ENCODE measurements around the gene GLRA1.

Gene GLRA1

DNA sequence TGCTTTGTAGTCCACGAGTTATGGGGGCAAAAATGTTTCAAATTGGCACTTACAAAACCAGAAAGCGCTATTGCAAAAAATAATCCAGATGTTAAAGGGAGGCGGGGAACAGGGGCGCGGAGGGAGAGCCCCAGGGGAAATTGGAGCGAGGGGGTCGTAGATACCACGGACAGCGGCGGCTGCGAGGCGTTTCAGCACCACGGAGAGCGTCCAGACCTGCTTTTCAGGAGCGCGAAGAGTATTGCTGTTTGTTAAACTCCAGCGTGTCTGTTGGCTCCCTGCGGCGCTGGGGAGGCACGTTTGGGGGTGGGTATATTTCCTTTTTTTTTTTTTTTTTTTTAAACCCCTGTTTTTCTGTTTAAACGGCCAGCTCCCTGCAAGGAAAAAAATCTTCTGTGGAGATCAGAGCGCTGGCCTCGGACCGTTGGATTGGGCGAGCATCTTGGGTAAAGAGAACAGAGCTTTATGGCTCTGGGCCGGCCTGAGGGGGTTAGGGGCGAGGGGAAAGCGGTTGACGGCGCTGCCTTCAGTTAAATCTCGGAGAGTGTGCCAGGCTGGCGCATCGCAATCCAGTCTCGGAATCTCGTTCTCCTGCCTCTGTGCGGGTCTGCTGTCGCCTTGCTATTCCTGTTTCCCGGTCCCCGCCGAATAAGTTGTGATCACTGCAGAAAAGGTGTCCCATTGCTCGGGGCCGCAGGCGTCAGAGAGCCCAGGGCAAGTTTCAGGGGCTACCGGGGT, at the start of gene GLRA1:
Gene GLRA1 (minus strand): TSS at position 288 of the 738 bp plus-strand sequence. CDS start 302 bp downstream, outside the sequence.
- no peak for DNase-seq (ENCODE audit: low spot score)

DNA sequence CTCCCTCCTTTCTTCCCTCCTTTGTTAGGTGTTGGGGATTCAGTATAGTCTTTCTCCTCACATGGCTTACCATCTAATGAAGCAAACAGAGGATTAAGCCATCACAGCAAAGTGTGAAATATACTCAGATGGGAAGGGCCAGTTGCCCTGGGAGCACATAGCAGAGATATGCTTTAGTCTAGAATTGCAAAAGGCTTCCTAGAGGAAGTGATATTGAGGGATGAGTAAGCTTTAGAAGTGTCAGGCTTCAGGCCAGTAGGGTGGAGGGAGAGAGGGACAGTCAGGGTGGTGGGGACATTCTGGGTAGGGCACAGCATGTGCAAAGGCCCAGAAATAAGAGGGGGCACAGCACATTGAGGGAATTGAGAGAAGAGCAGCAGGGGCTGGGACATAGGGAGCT, 46.2 kb upstream of the GLRA1 start:
- no peak for DNase-seq (ENCODE audit: low spot score)

DNA sequence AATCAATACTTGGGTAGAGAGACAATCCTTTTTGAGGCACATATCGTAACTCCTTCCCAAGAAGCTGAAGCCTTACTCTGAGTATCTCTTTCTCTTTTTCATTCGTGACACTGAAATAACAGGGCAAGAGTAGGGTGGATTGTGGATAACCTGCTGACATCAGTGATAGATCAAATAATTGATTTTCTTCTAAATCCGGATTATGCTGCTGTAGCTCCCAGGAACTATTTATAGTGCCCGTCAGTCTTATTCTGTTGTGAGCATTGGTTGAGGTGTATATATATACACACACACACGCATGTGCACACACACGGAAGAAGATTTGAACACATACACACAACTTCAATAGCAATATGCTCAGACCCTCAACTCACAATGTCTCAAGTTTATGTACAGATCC, 43.2 kb upstream of the GLRA1 start:
- DNase-seq (ENCODE audit: low spot score) = no peak

DNA sequence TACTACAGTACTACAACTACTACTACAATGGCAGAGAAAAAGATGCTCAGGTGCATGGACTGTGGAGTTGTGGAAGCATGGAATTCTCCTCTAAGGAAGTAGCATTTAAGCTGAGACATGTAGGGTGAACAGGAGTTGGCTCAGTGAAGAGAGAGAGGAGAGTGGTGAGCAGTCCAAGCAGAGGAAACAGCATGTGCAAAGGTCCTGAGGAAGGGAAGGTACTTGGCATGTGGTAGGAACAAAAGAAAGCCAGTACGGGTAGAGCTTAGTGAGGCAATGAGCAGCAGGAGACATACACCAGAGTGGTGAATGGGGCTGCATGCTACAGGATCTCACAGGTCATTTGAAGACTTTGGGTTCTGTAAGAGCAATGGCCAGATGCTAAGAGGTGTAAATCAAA, 41.4 kb upstream of the GLRA1 start:
- no peak for DNase-seq (ENCODE audit: low spot score)

DNA sequence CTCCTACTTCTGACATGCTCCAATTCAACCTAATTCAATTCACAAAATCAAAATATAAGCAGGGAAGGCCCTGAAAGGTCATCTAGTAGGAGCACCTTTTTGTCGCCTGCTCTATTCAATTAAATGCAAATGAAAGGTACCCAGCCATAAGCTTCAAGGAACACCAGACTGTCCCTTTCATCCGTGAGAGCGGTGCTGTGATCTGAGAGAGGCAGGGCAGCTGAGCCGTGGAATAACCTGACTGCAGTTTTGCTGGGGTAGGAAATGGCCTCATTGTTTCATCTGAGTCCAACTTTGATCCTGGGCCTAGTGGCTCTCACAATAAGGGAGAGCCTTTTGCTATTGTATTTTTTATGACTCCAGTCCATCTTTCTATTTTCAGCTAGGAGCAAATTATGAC, 39.8 kb upstream of the GLRA1 start:
- no peak for DNase-seq (ENCODE audit: low spot score)

DNA sequence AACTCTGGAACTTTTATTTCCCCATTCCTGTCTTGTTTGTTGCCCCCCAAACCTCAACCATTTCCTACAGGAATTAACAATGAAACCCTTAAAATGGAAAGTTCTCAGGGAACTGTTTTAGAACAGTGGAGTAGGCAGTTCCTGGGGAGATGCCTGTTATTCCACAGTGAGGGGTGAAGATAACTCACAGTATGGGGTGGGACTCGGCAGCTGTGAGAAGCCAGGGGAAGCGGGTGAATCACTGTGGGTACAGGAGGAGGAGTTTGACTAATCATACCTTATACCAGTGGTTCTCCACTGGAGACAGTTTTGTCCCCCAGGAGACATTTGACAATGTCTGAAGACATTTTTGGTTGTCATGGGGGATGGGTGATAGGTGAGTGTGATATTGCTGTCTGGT, 36.9 kb upstream of the GLRA1 start:
- DNase-seq (ENCODE audit: low spot score) = no peak

DNA sequence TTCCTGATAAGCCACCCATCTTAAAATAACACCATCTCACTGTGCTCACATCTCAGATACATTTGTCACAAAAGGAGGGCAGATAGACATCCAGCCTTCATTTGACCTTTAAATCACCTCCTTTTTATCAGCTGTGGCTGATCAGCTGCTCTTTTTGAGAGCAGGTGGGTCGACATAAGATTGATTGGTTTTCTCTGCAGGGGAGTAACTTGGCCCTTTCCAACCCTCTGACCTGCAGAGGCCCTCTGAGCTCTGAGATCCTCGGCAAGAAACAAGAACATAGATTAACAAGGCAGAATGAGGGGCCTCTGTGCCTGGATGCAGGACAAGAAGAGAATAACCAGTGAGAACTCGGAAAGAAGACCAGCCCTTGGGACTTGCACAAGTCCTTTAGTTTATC, 33.5 kb upstream of the GLRA1 start:
- DNase-seq (ENCODE audit: low spot score) = no peak

DNA sequence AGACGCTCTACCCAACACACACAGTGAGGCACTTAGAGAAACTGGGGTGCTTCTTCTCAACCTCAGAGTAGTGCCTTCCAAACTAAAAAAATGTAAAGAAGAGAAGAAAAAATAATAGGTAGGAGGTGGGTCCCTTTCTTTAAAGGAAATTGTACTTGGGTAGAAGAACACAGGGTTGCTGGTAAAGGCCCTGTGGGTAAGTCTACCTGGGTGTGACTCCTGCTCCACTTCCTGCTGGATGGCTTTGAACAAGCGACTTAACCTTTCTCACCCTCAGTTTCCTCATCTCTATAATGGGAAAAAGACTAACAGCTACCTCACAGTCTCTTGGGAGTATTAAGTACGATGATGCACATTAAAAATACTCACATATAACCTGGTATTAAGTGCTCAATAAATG, 32.1 kb upstream of the GLRA1 start:
- DNase-seq (ENCODE audit: low spot score) = no peak

DNA sequence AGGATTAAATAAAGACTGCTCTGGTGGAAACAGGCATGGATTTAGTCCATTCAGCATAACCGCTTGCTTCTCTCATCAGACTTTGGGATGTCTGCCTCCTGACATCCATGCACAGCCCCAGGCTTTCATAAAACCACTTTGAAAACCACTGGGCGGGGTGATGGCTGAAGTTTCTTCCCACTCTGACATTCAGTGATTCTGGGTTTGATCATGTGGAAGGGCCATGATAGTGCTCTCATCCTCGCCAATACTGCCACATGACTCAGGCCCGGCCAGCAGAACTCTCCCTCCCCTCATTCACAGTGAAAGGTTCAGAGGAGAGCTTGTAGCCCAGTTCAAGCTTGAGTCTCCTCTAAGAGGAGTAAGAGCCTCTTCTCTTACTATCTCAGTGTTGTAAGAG, 29.6 kb upstream of the GLRA1 start:
- no peak for DNase-seq (ENCODE audit: low spot score)

DNA sequence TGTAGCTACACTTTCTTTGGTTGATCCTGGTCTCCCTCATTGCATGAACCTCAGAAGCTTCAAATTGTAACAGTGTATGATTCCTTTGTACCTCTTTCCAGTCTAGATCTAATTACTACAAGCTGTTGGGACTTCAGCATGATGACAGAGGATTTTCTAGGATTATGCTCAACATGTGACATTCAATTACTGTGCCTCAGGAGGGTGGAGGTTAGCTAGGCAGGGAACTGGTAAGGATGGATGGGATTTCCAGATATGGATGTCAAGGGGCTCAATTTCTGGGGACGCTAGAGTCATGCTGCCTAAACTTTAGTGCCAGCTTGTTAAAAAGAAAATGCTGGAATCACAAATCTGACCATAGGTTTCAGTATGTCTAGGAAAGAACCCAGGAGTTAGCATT, 29.2 kb upstream of the GLRA1 start:
- DNase-seq (ENCODE audit: low spot score) = no peak

DNA sequence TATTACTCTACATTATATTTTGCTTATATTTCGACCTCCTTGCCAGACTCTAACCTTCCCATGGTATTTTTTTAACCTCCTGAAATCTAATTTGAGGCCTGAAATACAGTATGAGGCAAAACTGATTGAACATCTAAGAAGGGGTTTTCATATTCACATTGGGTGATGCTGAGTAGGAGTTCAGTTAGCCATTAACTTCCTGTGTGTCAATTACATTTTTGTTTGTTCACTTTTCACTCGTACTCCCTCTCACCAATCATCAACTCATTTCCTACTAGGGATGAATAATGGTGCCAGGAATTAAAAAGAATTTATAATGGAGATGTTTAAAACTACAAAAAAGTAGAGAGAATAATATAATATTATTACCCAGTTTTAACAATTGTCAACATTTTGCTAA, 27.6 kb upstream of the GLRA1 start:
- no peak for DNase-seq (ENCODE audit: low spot score)

DNA sequence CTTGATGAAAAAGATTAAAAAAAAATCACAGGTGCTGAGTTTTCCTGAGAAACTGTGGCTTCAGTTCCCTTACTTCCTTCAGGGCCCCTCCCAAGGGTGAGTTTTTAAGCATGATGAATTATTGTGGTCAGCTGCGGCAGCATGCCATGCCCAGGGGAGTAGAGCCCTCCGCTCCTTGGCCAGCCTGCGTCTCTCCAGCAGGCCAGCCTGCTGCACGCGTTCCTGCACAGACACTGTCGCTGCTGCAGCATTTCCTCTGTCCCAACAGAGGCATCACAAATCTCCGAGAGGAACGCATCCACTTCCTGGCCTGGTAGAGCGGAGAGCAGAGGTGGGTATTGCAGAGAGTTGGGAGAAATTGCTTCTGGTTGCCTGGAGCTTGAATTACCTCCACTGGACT, 26.1 kb upstream of the GLRA1 start:
- no peak for DNase-seq (ENCODE audit: low spot score)

DNA sequence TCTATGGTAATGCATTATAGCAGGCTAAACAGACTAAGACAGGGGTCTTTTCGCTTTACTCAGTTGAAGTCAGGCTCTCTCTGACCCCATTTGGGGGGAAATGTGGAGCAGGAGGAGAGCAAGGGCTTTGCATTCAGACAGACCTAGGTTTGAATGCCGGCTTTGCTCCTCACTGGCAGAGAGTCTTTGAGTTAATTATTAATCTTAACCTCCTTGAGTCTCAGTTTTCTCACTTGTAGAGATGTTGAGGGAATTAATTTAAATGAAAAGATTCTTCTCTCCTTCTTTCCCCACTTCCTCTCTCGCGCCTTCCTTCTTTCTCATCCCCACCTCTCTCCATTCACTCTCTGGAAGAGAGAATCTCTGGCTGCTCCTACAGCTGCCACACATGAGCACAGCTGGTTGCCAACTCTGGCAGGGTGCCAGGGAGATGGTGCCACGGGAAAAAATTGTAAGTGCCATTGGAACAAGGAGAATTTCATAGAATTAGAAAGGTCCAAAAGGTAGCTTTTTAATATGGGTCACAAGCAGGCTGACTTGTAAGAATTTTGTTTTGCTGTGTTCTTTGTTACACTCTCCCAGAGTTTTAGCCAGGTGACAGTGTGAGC, 25.2 kb upstream of the GLRA1 start:
- no peak for DNase-seq (ENCODE audit: low spot score)

DNA sequence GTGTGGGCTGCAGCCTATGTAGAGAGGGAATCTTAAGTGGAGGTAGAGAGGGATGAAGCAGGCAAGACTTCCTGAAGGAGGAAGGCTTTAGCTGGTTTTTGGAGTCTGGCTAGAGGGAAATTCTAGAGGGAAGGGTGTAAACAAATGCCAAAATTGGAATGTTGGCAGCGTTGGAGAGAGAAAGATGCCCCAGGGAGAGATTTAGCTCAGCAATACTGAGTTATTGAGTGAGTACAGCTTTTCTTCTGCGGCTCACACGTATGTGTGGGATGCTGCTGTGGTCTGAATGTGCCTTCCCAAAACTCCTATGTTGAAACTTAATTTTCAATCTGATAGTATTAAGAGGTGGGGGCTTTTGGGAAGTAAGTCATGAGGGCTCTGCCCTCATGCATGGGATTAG, 24.5 kb upstream of the GLRA1 start:
- no peak for DNase-seq (ENCODE audit: low spot score)

DNA sequence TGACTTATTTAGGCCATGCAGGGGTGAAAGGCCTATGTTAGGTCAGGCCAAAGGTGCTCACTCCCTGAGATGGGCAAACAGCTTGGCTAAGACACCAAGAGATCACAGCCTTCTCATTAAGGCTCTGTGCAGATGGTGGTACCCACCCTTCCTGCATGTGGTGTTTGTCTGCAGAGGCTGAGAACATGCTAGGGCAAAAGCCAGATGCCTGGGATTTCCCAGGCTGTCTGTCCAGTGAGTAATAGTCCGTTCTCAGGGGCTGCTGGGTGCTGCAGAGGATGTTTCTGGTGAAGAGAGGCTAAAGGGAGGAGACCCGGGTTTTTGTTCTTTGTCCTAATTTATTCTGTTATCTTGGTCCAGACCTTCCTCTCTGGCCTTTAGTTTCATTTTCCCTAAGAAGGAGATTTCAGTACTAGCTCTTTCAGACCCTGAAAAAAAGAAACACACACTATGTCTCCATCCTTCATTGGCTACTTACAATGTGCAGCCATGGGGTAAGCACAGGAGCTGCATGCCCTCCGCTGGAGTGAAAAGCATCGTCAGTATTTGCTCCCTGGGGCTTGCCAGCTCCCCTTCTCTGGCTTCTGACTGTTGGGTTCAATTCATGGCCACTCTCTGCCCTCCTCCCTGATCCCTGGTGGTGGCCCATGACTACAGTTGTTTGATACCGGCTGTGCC, 23.4 kb upstream of the GLRA1 start:
- no peak for DNase-seq (ENCODE audit: low spot score)

DNA sequence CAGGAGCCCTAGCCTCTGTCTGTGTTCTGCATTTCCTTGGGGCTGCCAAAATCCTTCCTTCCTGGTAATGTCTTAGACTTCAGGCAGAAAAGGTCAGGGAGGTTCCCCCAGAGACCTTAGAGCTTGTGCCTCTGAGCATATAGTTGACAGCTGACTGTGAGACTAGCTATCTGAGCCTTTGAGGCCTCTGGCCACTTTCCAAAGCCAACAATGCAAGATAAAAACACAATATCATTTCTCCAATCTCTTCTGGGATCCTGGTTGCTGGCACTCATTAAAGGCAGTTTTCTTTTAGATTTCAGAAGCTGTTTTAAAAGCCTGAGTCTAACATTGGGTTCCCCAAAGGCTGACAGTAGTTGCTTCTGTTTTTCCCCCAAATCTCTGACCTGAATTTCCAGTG, 13.2 kb upstream of the GLRA1 start:
- DNase-seq (ENCODE audit: low spot score) = no peak

DNA sequence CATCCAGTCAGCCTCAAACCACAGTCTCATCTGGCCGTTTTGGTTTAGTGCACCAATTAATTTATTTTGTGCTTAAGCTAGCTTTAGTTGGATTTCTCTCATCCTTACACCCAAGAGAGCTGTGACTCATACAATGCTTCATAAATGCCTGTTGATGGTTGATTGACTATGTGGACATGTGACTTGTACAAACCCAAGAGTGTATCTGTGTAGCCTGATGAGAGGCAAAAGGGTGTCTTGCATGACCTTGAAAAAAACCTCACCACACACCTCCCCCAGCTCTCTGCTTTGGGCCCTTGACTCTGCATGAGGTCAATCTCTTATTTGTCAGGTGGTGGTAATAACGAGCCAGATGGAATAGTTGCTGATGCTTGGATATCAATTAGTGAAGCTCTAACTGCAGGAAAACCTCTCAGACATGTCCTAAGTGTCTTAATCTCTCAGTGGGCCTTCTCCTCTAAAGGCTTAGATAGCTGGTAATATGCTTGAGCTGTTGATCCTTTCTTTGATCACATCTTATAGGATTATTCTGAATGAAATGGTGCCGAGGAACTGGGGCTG, 10.6 kb upstream of the GLRA1 start:
- DNase-seq (ENCODE audit: low spot score) = no peak

DNA sequence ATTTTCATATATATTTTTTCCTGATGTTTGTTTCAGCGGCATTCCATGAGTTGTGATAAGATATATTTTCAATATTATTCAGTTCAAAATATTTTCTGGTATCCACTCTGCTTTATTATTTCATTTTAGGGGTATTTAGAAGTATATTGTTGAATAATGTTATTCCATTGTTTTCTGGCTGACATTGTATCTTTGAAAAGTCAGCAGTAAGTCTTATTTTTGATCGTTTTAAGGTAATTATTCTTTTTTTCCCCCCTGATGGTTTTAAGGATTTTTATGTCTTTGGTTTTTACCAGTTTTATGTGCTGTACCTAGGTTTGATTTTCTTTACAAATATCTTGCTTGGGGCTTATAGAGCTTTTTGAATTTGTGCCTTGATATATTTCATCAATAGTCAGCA, 6.6 kb upstream of the GLRA1 start:
- DNase-seq (ENCODE audit: low spot score) = no peak

DNA sequence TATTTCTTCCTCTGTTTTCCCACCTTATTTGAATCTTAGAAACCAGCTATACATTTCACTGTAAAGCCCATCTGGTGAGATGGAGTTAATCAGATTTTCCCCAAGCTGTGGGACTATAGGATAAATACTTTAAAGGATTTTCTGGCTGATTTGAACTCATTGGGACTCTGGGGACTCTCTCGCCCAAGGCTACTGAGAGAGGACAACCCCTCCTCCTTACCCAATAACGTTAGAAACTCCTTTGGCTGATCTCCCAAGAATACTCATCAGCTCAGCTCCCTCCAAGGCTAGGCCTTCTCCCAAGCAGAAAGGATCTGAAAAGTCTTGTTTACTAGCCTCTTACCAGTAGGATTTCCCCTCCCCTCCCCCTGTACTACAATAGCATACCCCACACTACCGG, 1.5 kb upstream of the GLRA1 start:
- DNase-seq (ENCODE audit: low spot score) = no peak

DNA sequence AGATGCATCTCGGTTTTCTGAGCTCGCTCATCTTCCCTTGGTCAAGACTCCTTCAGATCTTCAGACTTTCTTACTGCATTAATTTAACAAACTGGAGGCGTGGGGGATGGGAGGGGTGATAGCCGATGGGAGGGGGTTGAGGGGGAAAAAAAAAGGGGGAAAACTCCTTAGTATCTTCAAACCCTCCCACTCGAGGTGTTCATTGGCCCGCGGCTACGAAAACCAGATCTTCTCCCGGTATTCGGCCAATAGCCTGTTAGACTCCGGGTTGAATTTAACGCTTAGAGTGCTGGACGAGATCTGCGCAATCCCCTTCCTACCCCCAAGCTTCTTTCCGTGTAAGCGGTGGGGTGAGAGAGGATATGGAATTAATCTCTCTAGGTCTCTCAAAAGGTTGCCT, 689 bp upstream of the GLRA1 start:
- DNase-seq (ENCODE audit: low spot score) = no peak

DNA sequence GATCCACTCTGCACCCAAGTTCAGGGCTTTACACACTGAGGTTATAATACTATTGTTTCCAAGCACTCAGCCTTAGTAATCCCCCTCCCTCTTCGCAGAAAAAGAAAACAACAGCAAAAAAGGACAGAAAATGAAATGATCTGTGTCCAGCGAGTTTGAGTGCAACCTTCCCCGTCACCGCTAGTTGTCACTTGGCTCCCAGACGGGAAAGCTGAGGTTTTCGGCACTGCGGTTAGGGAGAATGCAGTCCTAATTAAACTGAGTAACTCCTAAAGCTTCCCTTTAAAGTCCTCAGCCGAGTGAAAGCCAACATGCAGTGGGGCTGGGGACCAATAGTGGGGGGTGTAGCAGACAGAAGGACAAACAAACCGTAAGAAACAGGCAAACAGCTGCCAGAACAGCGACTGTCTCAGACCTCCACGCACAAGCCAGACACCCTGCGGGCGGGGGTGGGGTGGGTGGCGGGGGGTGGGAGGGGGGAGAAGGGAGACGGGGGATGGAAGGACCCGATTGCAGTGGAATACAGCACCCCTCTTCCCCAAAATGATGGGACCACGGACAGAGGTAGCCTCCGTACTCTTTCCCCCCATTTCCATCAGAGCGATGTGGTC, 680 bp downstream of the GLRA1 start:
- DNase-seq (ENCODE audit: low spot score) = no peak

DNA sequence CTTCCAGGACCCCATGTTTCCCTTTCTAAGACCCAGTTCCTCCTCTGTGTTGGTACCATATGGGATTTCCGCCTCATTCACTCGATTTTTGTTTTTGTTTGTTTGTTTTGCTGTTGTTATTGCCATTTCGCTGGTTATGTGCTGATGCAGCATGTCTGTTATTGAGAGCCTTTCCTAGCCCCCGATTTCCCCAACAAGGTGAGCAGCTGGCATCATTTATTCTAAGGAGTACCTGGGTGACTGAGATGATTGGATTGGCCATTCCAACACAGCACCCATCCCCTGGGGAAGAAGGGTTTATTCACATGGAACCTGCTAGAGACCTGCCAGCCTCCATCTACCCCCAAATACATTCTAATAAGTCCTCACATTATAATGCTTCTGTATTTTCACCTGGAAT, 2.7 kb downstream of the GLRA1 start:
- no peak for DNase-seq (ENCODE audit: low spot score)

DNA sequence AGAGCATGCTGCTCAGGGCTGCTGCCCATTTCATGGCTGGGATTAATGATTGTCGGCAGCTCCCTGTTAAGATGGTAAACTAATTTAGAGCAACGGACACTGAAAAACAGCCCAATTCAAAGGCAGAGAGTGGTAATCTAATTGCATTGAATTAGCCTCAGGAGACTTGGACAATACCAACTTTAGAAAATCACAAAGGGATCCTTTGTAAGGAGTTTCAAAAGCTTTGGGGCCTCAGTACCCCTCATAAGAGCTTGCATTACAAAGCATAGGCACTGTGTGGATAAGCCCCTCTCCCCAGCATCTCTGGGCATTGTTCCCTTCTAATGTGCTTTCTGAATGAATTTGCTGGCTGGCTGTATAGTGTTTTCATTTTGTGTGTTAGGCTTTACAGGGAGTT, 6.7 kb downstream of the GLRA1 start:
- DNase-seq (ENCODE audit: low spot score) = no peak

Data from hematopoietic multipotent progenitor cell treated with erythropoietin and hydrocortisone succinate and interleukin-3 and kit ligand, for 17 days (in vitro differentiated cells).